Activated CD8-positive, alpha-beta memory T cell treated with anti-CD3 and anti-CD28 coated beads for 36 hours (primary cell): ENCODE measurements around the gene IL1R2. TPM values are rescaled to one million over a fixed set of nuclear protein-coding genes. Genes with fewer than 3 reads are reported as not detected.

ENCODE experiments used
- CTCF ChIA-PET: fragments of 350-600 bp; sonication (Branson Sonifier 250); formaldehyde crosslinking; loops from one replicate; lab custom pipeline; 2021; ENCODE audit warnings: antibody characterized with exemption; lab: Charles Lee
- POLR2A ChIA-PET: fragments of 350-600 bp; sonication (Branson Sonifier 250); formaldehyde crosslinking; loops from one replicate; lab custom pipeline; 2021; ENCODE audit warnings: antibody characterized with exemption; lab: Charles Lee
- total RNA-seq, 2 experiments: library from RNA; stranded (reverse); gene quantifications; one replicate each; pipeline ENCODE4 v1.2.3, GENCODE V29; 2021

The IL1R2 gene, protein sequence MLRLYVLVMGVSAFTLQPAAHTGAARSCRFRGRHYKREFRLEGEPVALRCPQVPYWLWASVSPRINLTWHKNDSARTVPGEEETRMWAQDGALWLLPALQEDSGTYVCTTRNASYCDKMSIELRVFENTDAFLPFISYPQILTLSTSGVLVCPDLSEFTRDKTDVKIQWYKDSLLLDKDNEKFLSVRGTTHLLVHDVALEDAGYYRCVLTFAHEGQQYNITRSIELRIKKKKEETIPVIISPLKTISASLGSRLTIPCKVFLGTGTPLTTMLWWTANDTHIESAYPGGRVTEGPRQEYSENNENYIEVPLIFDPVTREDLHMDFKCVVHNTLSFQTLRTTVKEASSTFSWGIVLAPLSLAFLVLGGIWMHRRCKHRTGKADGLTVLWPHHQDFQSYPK
- total RNA-seq, result 1 to 10 TPM in 1 of 2 experiments, under 1 TPM in 1; 0.80 to 1.5 TPM

DNA sequence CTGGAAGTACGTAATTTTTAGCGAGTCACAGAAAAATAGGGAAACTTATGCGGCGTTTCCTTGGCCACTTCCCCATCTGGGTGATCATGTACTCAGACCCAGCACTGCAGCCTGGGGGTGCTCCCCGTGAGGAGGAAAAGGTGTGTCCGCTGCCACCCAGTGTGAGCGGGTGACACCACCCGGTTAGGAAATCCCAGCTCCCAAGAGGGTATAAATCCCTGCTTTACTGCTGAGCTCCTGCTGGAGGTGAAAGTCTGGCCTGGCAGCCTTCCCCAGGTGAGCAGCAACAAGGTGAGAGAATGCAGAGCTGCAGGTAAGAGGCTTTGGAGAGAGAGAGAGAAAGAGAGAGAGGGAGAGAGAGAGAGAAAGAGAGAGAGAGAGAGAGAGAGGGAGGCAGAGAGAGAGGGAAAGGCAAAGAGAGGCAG, at the start of gene IL1R2:
Gene IL1R2 (plus strand): TSS at position 240 of the 425 bp plus-strand sequence. CDS start 16,616 bp downstream, outside the sequence.
- ChIA-PET POLR2A (no interaction called here), CTCF (no interaction called here)

DNA sequence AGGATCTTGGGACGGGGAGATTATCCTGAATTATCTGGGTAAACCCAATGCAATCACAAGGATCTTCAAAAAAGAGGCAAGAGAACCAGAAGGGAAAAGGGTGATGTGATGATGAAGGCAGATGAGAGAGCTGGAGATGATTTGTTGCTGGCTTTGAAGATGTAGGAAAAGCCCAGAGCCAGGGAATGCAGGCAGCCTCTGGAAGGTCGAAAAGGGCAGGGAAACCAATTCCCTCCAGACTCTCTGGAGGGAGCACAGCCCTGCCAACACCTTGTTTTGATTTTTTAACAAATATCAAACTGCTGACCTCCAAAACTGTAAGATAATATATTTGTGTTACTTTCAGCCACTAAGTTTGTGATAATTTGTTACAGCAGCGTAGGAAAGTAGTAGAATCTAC, 48.9 kb upstream of the IL1R2 start:
- ChIA-PET CTCF (no interaction called here), POLR2A (no interaction called here)

DNA sequence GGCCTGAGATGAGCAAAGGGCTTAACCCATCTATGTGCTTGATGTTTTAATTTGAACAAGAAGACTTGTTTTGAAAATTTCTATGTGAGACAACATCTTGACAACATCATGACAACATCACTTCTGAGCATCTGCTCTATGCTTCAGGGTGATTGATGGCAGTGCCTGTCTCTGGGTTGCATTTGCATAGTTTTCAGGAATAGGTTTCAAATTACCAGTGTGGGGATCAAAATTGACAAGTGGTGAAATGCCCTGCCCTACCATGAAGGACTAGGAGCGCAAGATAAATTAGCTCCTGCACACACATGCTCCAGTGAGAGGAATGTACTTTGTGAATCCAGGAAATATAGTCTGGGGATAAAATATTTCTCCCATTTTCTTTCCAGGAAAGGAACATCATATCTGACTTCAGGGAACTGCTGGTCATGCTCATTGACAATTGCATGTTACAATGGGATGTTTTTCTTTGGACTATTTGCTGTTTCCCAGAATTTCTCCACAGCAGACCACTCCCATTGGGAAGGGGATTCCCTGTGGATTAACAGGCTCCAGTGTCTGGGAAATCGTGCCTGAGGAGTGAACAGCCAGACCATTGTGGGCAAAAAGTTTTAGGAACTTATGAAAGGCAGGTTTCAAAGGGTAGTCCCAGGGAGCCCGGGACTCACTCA, 45.3 kb upstream of the IL1R2 start:
- ChIA-PET CTCF (interaction anchor here (0.5 kb wide), 1 partner anchor 719 kb away, joined by 3 read pairs; no protein-coding TSS in a partner anchor), POLR2A (no interaction called here)

DNA sequence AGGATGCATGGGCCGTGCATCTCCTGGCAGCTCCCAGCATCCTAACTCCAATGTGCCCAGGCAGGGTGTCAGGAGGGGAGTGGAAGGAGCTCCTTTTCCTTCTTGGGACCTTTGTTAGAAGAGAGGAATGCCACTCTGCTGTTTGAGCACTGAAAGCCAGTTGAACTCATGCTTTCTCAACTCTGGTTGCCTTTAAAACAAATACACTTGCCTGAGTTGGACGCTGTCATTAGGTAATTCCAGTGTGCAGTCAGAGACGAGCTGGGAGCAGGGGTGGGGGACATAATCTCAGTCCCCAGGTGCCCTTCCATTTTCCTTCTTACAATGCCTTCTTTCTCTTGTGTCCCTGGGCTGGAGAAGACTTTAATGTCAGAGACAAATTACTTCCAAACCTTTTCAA, 44.4 kb upstream of the IL1R2 start:
- POLR2A ChIA-PET, result no interaction called here

DNA sequence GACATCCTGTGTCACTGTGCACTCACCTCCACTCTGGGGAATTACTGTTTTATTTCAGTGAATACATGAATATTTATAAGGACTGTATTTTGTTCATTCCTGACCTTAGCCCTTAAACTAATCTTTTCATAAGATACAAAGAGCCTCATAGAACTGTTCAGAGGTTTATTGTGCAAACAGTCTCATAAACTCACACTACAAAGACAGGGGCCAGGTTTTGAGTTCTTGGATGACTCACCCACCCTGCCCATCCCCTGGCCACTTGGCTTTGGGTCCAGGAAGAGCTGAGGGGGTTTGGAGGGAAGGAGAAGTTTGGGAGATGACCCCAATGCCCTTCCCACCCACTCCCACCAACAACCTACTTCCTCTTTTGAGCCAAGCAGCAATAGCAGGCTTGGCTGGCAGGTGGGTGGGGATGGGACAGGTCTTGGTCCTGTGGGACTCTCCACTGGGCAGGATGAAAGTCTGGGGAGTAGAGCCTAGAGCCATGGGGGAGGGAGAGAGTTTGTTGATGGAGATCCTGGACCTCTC, 43.1 kb upstream of the IL1R2 start:
- CTCF ChIA-PET, result no interaction called here
- POLR2A ChIA-PET, result no interaction called here

More for the DNA sequence above, 44.4 kb upstream of the IL1R2 start:
- CTCF ChIA-PET, result interaction anchor here (0.5 kb wide), 1 partner anchor 718 kb away, joined by 3 read pairs; no protein-coding TSS in a partner anchor

DNA sequence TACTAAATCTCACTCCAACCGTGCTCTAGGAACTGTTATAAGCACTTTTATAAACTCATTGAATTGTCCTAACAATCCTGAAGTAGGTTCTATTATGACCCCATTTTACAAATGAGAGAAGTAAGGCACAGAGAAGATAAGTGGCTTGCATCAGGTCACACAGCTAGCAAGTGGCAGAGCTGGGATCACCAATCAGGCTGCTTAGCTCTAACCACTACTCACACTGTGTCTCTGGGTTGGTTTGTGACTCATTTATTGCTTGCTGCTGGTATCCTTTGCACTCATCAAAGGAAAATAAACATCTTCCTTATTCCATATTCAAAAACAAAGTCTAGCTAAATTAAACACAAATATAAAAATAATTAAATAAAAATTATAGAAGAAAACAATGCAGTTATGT, 42.5 kb upstream of the IL1R2 start:
- POLR2A ChIA-PET, result no interaction called here
- CTCF ChIA-PET, result no interaction called here

DNA sequence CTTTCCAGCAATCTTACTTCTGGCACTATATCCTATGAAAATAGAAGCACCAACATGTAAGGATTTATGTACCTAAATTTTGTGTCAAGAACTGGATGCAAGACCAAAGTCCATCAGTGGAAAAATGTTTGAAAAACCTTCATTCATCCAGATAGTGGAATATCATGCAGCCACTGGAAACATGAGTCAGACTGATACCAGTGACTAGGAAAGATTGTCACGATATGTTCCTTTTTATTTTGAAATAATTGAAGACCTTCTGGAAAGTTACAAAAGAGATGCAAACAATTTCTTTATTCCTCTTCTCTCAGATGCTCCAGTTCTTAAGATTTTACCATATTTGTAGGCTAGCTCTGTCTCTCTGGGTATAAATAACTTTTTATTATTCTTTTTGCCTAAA, 40.5 kb upstream of the IL1R2 start:
- POLR2A ChIA-PET, result no interaction called here

DNA sequence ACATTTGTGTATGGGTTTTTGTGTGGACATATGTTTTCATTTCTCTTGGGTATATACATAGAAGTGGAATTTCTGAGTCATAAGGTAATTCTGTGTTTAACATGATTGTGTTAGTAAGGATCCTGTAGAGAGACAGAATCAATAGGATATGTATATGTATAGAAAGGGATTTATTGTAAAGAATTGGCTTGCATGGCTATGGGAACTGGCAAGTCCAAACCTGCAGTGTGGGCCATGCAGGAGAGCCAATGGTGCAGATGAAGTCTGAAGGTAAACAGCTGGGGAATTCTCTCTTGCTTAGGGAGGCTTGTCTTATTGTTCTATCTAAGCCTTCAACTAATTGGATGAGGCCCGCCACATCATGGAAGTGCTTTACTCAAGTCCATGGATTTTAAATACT, 39.2 kb upstream of the IL1R2 start:
- POLR2A ChIA-PET, result no interaction called here
- CTCF ChIA-PET, result no interaction called here

More for the DNA sequence above, 40.5 kb upstream of the IL1R2 start:
- CTCF ChIA-PET, result interaction anchor here (0.6 kb wide), 1 partner anchor 11 kb away, joined by 3 read pairs; no protein-coding TSS in a partner anchor

DNA sequence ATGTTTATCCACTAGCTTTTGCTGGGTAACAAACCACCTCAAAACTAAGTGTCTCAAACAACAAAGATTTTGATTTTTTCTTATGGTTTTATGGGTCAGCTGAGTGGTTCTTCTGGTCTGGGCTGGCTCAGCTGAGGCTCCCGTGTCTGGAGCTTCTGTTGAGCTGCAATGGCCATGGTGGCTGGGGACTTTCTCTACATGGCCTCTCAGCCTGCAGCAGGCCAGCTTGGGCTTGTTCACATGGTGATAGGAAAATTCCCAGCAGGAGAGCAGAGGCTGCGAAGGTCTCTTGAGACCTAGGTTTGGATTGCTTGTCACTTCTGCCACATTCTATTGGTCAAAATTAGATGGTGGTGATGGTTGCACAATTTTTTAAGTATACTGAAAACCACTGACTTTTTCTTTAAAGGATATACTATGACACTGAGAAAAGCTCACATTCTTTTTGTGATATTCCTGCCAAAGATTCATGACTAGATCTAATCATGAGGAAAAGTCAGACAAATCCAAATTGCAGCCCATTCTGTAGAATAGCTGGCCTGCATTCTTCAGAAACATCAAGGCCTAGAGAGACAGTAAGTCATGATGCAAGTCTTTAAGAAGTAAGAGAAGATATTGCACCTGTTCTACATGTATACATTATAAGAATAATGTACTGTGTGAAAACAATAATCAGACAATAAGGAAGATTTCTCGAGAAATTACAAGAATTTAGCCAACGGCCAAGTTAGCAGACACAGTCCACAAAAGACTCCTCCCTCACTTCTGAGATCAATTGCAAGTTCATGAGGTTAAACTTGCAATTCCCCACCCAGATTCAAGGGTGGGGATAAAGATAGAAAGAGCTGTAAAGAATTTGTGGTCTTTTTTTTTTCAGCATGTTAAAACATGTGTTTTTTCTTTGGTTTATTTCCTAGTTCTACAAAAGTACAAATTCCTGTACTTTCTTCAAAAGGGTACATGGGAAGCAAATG, 35.0 kb upstream of the IL1R2 start:
- ChIA-PET POLR2A (no interaction called here), CTCF (no interaction called here)

DNA sequence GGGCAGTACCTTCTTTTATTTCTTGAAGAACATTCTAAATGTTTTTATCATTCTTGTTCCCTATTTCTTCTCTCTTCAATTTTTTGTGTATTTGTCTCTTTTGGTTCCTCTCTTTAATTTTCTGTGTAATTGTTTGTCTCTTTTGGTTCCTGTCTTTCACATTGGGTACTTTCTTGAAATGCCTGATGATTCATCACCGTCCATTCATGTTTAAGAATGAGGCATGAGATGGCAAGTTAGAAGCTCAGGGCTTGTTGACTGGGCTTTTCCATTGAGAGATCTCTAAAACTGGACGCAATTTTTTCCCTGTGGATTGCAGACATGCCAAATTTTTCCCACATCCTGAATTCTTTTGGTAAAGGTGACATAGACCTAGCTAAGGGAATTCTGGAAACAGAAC, 33.7 kb upstream of the IL1R2 start:
- POLR2A ChIA-PET, result no interaction called here
- CTCF ChIA-PET, result no interaction called here

DNA sequence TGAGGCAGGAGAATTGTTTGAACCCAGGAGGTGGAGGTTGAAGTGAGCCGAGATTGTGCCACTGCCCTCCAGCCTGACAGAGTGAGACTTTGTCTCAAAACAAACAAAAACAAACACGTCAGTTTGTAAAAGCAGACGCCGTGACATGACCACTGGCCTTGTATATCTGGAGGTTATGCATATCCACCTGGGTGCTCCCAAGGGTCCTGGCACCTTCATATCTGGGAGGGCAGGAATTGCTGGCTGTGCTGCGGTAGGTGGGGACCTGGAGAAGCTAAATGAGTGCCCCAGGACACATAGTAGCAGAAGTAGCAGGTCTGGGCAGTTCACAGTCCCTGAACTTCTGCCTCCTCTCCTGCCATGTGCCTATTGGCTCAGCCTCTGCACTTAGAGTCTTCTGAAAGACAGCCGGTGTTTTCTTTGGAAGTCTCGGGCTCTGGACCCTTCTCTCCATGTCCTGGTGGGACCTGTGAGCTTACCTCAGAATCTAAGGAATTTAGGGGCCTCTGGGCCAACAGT, 30.9 kb upstream of the IL1R2 start:
- ChIA-PET POLR2A (no interaction called here), CTCF (no interaction called here)

DNA sequence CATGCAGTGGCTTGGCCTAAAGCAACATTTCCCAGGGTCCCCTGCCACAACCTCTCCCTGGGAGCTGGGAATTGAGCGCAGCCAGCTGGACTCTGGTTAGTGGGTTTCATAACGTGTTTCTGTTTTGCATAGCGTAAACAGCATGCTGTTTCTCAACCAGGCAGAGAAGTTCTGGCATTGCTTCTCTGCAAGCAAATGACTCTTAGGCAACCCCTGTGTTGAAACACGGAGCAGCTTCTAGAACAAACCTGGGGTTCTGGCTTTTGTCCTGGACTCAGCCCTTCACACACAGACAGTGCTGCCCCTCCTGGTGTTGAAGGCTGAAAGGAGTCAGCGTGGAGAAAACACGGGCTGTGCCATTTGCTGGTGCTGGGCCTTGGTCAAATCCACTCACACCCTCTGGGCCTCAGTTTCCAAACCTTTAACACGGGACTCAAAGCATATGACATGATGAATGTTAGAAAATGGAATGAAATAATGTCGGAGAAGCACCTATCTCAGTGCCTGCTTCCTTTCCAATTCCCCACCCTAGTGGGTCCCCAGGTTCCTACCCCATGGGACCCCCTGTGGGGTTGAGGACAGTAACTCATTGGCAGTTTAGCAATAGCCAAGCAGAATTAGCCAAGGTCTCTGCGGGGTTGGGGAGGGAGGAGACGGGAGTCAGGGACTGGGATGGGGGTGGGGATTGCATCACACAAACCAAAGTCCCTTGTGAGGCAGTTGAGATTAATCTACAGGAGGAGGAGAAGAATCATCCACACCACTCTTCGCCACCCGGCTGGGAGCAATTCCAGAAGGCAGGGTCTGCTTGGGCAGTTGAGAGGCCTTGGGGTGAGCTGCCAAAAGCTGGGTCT, 30.2 kb upstream of the IL1R2 start:
- CTCF ChIA-PET, result no interaction called here
- POLR2A ChIA-PET, result no interaction called here

DNA sequence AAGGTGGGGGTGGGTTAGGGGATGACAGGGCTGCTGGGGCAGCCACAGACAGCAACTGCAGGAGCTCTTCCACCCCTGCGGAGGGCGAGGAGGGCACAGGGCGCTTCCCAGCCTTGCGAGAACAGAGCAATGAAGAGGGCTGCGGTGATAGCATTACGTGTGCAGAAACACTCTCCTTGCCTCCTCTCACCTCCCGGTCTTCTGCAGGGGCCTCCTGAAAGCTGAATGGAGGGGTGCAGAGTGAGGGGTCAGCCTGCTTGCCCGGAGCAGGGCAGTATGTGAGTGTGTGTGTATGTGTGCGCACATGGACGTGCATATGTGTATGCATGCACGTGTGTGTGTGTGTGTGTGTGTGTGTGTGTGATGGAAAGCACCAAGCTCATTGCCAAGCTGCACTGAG, 29.5 kb upstream of the IL1R2 start:
- POLR2A ChIA-PET, result no interaction called here
- CTCF ChIA-PET, result interaction anchor here (0.7 kb wide), 1 partner anchor 11 kb away, joined by 3 read pairs; no protein-coding TSS in a partner anchor

DNA sequence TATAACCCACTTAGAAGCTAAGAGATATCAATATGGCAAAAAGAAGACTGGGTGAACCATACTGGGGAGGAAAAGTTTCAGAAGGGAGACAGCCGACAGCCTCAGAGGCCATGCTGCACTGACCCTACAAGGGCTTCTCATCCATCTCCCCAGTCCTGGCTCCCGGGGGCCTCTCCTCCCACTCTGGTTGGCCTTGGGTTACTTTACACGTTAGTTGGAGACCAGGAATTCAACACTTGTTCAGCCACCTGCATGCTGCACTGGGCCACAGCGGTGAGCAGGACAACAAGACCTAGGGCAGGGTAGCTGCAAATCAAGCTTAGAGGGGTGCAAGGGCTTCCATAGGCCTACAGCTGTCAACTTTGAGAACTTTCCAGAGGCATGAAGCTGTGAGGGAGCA, 28.6 kb upstream of the IL1R2 start:
- CTCF ChIA-PET, result interaction anchor here (0.7 to 1.1 kb wide), 2 partner anchors 12 to 278 kb away, joined by 3 to 4 read pairs; no protein-coding TSS in a partner anchor
- POLR2A ChIA-PET, result no interaction called here

DNA sequence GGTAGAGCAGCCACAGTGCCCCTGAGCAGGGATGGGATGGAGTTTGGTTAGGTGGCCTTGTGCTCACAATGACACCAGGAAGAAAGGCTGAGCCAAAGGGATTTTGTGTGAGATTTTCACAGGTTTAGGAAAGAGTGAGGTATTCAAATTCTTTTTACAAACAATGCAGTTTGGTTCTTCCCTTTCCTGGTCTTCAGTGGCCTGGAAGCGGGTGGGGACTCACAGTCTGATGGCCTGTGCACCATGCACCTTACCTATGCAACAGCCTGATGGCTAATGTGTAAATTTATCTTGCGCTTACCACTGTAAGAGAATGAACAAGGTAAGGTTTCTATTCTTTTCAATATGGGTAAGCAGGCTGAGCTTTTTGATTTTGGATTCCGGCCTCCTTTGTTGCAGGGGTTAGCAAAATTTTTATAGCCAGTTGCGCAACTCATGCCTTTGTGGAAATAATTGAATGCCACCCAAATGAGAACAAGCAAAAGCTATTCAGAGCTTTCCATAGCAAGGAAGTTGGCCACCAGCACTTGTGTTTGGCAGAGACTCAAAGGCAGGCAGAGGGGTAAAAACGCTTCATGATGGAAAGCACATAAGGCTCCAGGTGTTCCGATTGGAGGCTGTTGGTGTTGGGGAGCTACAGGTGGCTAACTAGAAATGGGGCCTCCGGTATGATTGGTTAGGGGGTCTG, 23.8 kb upstream of the IL1R2 start:
- ChIA-PET POLR2A (no interaction called here), CTCF (no interaction called here)

DNA sequence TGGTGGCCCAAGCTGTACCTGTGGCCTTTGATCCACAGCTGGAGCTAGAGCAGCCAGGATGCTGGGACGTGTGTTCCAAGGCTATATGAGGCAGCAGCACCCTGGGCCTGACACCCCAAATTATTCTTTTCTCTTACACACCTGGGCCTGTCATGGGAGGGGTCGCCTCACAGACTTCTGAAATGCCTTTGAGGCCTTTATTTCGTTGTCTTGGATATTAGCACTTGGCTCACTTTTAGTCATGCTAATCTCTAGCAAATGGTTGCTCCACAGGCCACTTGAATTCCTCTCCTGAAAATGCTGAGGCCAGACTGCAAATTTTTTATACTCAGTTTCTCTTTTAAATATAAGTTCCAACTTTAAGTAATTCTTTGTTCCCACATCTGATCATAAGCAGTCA, 22.0 kb upstream of the IL1R2 start:
- CTCF ChIA-PET, result no interaction called here
- POLR2A ChIA-PET, result no interaction called here

DNA sequence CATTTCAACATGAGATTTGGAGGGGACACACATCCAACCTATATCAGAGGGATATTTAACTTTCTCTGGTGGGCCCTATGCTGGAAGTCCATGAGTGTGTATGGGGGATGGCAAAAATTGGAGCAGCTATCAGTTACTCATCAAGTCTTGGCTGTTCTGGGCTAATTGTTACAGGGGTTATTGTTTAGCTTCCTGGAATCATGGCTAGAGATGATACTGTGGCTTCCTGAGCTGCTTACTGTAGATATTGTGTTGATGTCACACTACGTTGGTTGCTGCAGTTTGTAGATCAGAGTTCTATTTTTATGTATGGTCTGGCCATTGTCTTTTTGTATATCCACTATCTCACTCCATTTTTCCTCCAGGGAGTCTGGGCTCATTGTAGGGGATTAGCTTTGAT, 20.9 kb upstream of the IL1R2 start:
- CTCF ChIA-PET, result no interaction called here
- POLR2A ChIA-PET, result no interaction called here

DNA sequence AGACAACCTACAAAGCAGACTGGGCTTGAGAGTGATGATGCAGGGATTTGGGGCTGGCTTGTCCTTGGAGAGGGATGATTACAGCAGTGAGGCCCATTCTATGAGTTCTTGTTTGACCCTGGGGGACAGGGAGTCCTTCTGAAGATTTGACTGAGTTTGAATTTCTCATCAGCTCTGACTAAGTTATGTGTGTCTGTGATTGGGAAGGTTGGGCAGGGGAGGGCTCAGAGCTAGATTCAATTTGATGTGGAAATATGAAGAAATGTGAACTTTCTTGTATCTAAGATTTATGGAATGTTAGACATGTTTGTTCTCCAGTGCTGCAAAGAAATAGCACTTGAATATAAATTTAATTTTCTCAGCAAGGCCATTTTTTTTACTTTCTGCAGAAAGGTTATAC, 19.9 kb upstream of the IL1R2 start:
- ChIA-PET POLR2A (no interaction called here), CTCF (no interaction called here)
